ENCODE measurements around the gene IDH2. TPM values are rescaled to one million over a fixed set of nuclear protein-coding genes. Genes with fewer than 3 reads are reported as not detected.
A peak's percentile ranks its signal among the peaks of the same experiment; 100 is the strongest.

IDH2 gene
- total RNA-seq, 1 donor from 2014 or later = 185 TPM

GRCh38 chr15:90101130-90101968, 919 bp downstream of the IDH2 start:
- Histone ChIP-seq H3K4me1 (ENCODE audit: control insufficient read depth in 3 of 3, insufficient read depth in 3 of 3, low read length in 3 of 3) (peaks cover 60 to 80% (median 73%) of the 10 kb centered on the region in 3 donors), H3K9ac (ENCODE audit: low read depth in 1 of 3, low read length in 3 of 3) (peak overlapping the region; percentile 90 to 99 (median 92)), H3K27me3 (ENCODE audit: control insufficient read depth in 3 of 3, insufficient read depth in 3 of 3, low read length in 3 of 3) (no peaks in the 10 kb centered on the region), H3K36me3 (ENCODE audit: control insufficient read depth in 3 of 3, insufficient read depth in 3 of 3, low read length in 3 of 3) (peaks cover 0 to 7% (median 0%) of the 10 kb centered on the region in 3 donors), H3K9me3 (ENCODE audit: control insufficient read depth in 3 of 3, low read length in 3 of 3) (no peaks in the 10 kb centered on the region), H3K27ac (ENCODE audit: low read depth, low read length) (peak overlapping the region; percentile 96), H3K4me3 (ENCODE audit: low read length in 3 of 3) (peak overlapping the region; percentile 71 to 93 (median 77))

- peaks cover 0 to 7% (median 0%) of the 10 kb centered on the region in 3 donors for H3K36me3 ChIP-seq (ENCODE audit: control insufficient read depth in 3 of 3, insufficient read depth in 3 of 3, low read length in 3 of 3)
- H3K4me1 ChIP-seq (ENCODE audit: control insufficient read depth in 3 of 3, insufficient read depth in 3 of 3, low read length in 3 of 3) = peaks cover 67 to 84% (median 80%) of the 10 kb centered on the region in 3 donors
- no peaks in the 10 kb centered on the region for H3K9me3 ChIP-seq (ENCODE audit: control insufficient read depth in 3 of 3, low read length in 3 of 3)
- H3K27ac ChIP-seq (ENCODE audit: low read depth, low read length) = peak overlapping the region; percentile 96
- peak overlapping the region; percentile 71 to 93 (median 77) for H3K4me3 ChIP-seq (ENCODE audit: low read length in 3 of 3)
- H3K27me3 ChIP-seq (ENCODE audit: control insufficient read depth in 3 of 3, insufficient read depth in 3 of 3, low read length in 3 of 3) = no peaks in the 10 kb centered on the region
- H3K9ac ChIP-seq (ENCODE audit: low read depth in 1 of 3, low read length in 3 of 3) = peak overlapping the region; percentile 63 to 99 (median 92)
Observed at GRCh38 chr15:90099868-90100831, 2.1 kb downstream of the IDH2 start.

- Histone ChIP-seq H3K27me3 (ENCODE audit: control insufficient read depth in 3 of 3, insufficient read depth in 3 of 3, low read length in 3 of 3) (no peaks in the 10 kb centered on the region), H3K4me1 (ENCODE audit: control insufficient read depth in 3 of 3, insufficient read depth in 3 of 3, low read length in 3 of 3) (peaks cover 70 to 83% (median 81%) of the 10 kb centered on the region in 3 donors), H3K27ac (ENCODE audit: low read depth, low read length) (peak overlapping the region; percentile 96), H3K9ac (ENCODE audit: low read depth in 1 of 3, low read length in 3 of 3) (peak overlapping the region; percentile 63 to 99 (median 92)), H3K9me3 (ENCODE audit: control insufficient read depth in 3 of 3, low read length in 3 of 3) (no peaks in the 10 kb centered on the region), H3K36me3 (ENCODE audit: control insufficient read depth in 3 of 3, insufficient read depth in 3 of 3, low read length in 3 of 3) (peaks cover 0 to 7% (median 0%) of the 10 kb centered on the region in 3 donors), H3K4me3 (ENCODE audit: low read length in 3 of 3) (peak overlapping the region; percentile 7 to 50 (median 38))
Observed at GRCh38 chr15:90099072-90099867, 3.0 kb downstream of the IDH2 start.

GRCh38 chr15:90097475-90097874, 4.8 kb downstream of the IDH2 start:
- Histone ChIP-seq H3K4me3 (ENCODE audit: low read length in 3 of 3) (peak overlapping the region in 1 of 3 donors; percentile 25), H3K4me1 (ENCODE audit: control insufficient read depth in 3 of 3, insufficient read depth in 3 of 3, low read length in 3 of 3) (peaks cover 64 to 78% (median 78%) of the 10 kb centered on the region in 3 donors), H3K9ac (ENCODE audit: low read depth in 1 of 3, low read length in 3 of 3) (peak overlapping the region; percentile 48 to 99 (median 71)), H3K9me3 (ENCODE audit: control insufficient read depth in 3 of 3, low read length in 3 of 3) (no peaks in the 10 kb centered on the region), H3K27ac (ENCODE audit: low read depth, low read length) (peak overlapping the region; percentile 96), H3K27me3 (ENCODE audit: control insufficient read depth in 3 of 3, insufficient read depth in 3 of 3, low read length in 3 of 3) (no peaks in the 10 kb centered on the region), H3K36me3 (ENCODE audit: control insufficient read depth in 3 of 3, insufficient read depth in 3 of 3, low read length in 3 of 3) (peaks cover 0 to 8% (median 0%) of the 10 kb centered on the region in 3 donors)

GRCh38 chr15:90095521-90095959, 6.7 kb downstream of the IDH2 start:
- Histone ChIP-seq H3K36me3 (ENCODE audit: control insufficient read depth in 3 of 3, insufficient read depth in 3 of 3, low read length in 3 of 3) (peaks cover 9 to 14% (median 10%) of the 10 kb centered on the region in 3 donors), H3K4me1 (ENCODE audit: control insufficient read depth in 3 of 3, insufficient read depth in 3 of 3, low read length in 3 of 3) (peaks cover 58 to 79% (median 77%) of the 10 kb centered on the region in 3 donors), H3K27me3 (ENCODE audit: control insufficient read depth in 3 of 3, insufficient read depth in 3 of 3, low read length in 3 of 3) (no peaks in the 10 kb centered on the region), H3K9ac (ENCODE audit: low read depth in 1 of 3, low read length in 3 of 3) (peak overlapping the region in 1 of 3 donors; percentile 66), H3K9me3 (ENCODE audit: control insufficient read depth in 3 of 3, low read length in 3 of 3) (no peaks in the 10 kb centered on the region), H3K27ac (ENCODE audit: low read depth, low read length) (peak overlapping the region; percentile 58), H3K4me3 (ENCODE audit: low read length in 3 of 3) (peak overlapping the region in 1 of 3 donors; percentile 11)

GRCh38 chr15:90091156-90091931, 10.9 kb downstream of the IDH2 start:
- Histone ChIP-seq H3K36me3 (ENCODE audit: control insufficient read depth in 3 of 3, insufficient read depth in 3 of 3, low read length in 3 of 3) (peaks cover 44 to 50% (median 47%) of the 10 kb centered on the region in 3 donors), H3K27ac (ENCODE audit: low read depth, low read length) (no peak overlapping the region), H3K4me1 (ENCODE audit: control insufficient read depth in 3 of 3, insufficient read depth in 3 of 3, low read length in 3 of 3) (peaks cover 28 to 55% (median 43%) of the 10 kb centered on the region in 3 donors), H3K4me3 (ENCODE audit: low read length in 3 of 3) (no peak overlapping the region), H3K9me3 (ENCODE audit: control insufficient read depth in 3 of 3, low read length in 3 of 3) (no peaks in the 10 kb centered on the region), H3K9ac (ENCODE audit: low read depth in 1 of 3, low read length in 3 of 3) (peak overlapping the region in 2 of 3 donors; percentile 25 to 33), H3K27me3 (ENCODE audit: control insufficient read depth in 3 of 3, insufficient read depth in 3 of 3, low read length in 3 of 3) (no peaks in the 10 kb centered on the region)

GRCh38 chr15:90090226-90090848, 11.9 kb downstream of the IDH2 start:
- Histone ChIP-seq H3K9me3 (ENCODE audit: control insufficient read depth in 3 of 3, low read length in 3 of 3) (no peaks in the 10 kb centered on the region), H3K9ac (ENCODE audit: low read depth in 1 of 3, low read length in 3 of 3) (peak overlapping the region in 1 of 3 donors; percentile 16), H3K4me3 (ENCODE audit: low read length in 3 of 3) (no peak overlapping the region), H3K4me1 (ENCODE audit: control insufficient read depth in 3 of 3, insufficient read depth in 3 of 3, low read length in 3 of 3) (peaks cover 22 to 47% (median 33%) of the 10 kb centered on the region in 3 donors), H3K36me3 (ENCODE audit: control insufficient read depth in 3 of 3, insufficient read depth in 3 of 3, low read length in 3 of 3) (peaks cover 53 to 58% (median 57%) of the 10 kb centered on the region in 3 donors), H3K27me3 (ENCODE audit: control insufficient read depth in 3 of 3, insufficient read depth in 3 of 3, low read length in 3 of 3) (no peaks in the 10 kb centered on the region), H3K27ac (ENCODE audit: low read depth, low read length) (no peak overlapping the region)

GRCh38 chr15:90087454-90088154, 14.7 kb downstream of the IDH2 start:
- Histone ChIP-seq H3K27ac (ENCODE audit: low read depth, low read length) (no peak overlapping the region), H3K27me3 (ENCODE audit: control insufficient read depth in 3 of 3, insufficient read depth in 3 of 3, low read length in 3 of 3) (no peaks in the 10 kb centered on the region), H3K4me3 (ENCODE audit: low read length in 3 of 3) (no peak overlapping the region), H3K36me3 (ENCODE audit: control insufficient read depth in 3 of 3, insufficient read depth in 3 of 3, low read length in 3 of 3) (peaks cover 77 to 80% (median 79%) of the 10 kb centered on the region in 3 donors), H3K9ac (ENCODE audit: low read depth in 1 of 3, low read length in 3 of 3) (no peak overlapping the region), H3K9me3 (ENCODE audit: control insufficient read depth in 3 of 3, low read length in 3 of 3) (no peaks in the 10 kb centered on the region), H3K4me1 (ENCODE audit: control insufficient read depth in 3 of 3, insufficient read depth in 3 of 3, low read length in 3 of 3) (peaks cover 9 to 30% (median 14%) of the 10 kb centered on the region in 3 donors)
